ENCODE data around the gene PSMD8.
"Not testable (repeated sequence)": the region's sequence is repeated elsewhere in the genome, so short reads cannot be mapped to it uniquely, and the experiment has no call there.

The PSMD8 gene

GRCh38 chr19:38404858-38405257 lies 30.5 kb downstream of the PSMD8 start:
- Histone ChIP-seq H3K36me3 (ENCODE audit: control insufficient read depth, insufficient read depth, low read length) (peaks cover 3% of the 10 kb centered on the region), H3K4me3 (replicated peaks; ENCODE audit: low read depth, low read length) (no peak overlapping the region), H3K27me3 (replicated peaks; ENCODE audit: control insufficient read depth, insufficient read depth, low read length) (no peaks in the 10 kb centered on the region)
- DNase-seq (ENCODE audit: extremely low read depth, insufficient read length) = no peak
- no peak for TF ChIP-seq CTCF (IDR thresholded peaks at IDR 0.05; ENCODE audit: insufficient read depth, low read length, poor library complexity, severe bottlenecking)

GRCh38 chr19:38405276-38405675 lies 30.9 kb downstream of the PSMD8 start:
- no peaks in the 10 kb centered on the region for H3K27me3 ChIP-seq (replicated peaks; ENCODE audit: control insufficient read depth, insufficient read depth, low read length)
- DNase-seq (ENCODE audit: extremely low read depth, insufficient read length) = no peak
- TF ChIP-seq CTCF (IDR thresholded peaks at IDR 0.05; ENCODE audit: insufficient read depth, low read length, poor library complexity, severe bottlenecking) = no peak
- H3K36me3 ChIP-seq (ENCODE audit: control insufficient read depth, insufficient read depth, low read length) = peaks cover 3% of the 10 kb centered on the region
- no peak overlapping the region for H3K4me3 ChIP-seq (replicated peaks; ENCODE audit: low read depth, low read length)

- no peaks in the 10 kb centered on the region for H3K27me3 ChIP-seq (replicated peaks; ENCODE audit: control insufficient read depth, insufficient read depth, low read length)
- H3K4me3 ChIP-seq (replicated peaks; ENCODE audit: low read depth, low read length) = no peak overlapping the region
- DNase-seq (ENCODE audit: extremely low read depth, insufficient read length) = no peak
- TF ChIP-seq CTCF (IDR thresholded peaks at IDR 0.05; ENCODE audit: insufficient read depth, low read length, poor library complexity, severe bottlenecking) = no peak
- H3K36me3 ChIP-seq (ENCODE audit: control insufficient read depth, insufficient read depth, low read length) = peaks cover 3% of the 10 kb centered on the region
These were observed 35.3 kb downstream of the PSMD8 start for GRCh38 chr19:38409631-38410133.

- H3K4me3 ChIP-seq (replicated peaks; ENCODE audit: low read depth, low read length); H3K36me3 ChIP-seq (ENCODE audit: control insufficient read depth, insufficient read depth, low read length); H3K27me3 ChIP-seq (replicated peaks; ENCODE audit: control insufficient read depth, insufficient read depth, low read length); DNase-seq (ENCODE audit: extremely low read depth, insufficient read length): not testable (repeated sequence)
These were observed 36.0 kb downstream of the PSMD8 start for GRCh38 chr19:38410407-38410806.

- Histone ChIP-seq H3K4me3 (replicated peaks; ENCODE audit: low read depth, low read length) (no peak overlapping the region), H3K27me3 (replicated peaks; ENCODE audit: control insufficient read depth, insufficient read depth, low read length) (no peaks in the 10 kb centered on the region), H3K36me3 (ENCODE audit: control insufficient read depth, insufficient read depth, low read length) (peaks cover 3% of the 10 kb centered on the region)
- DNase-seq (ENCODE audit: extremely low read depth, insufficient read length) = no peak
- no peak for TF ChIP-seq CTCF (IDR thresholded peaks at IDR 0.05; ENCODE audit: insufficient read depth, low read length, poor library complexity, severe bottlenecking)
These were observed 36.8 kb downstream of the PSMD8 start for GRCh38 chr19:38411041-38411712.

- H3K27me3 ChIP-seq (replicated peaks; ENCODE audit: control insufficient read depth, insufficient read depth, low read length); DNase-seq (ENCODE audit: extremely low read depth, insufficient read length); H3K36me3 ChIP-seq (ENCODE audit: control insufficient read depth, insufficient read depth, low read length); H3K4me3 ChIP-seq (replicated peaks; ENCODE audit: low read depth, low read length): not testable (repeated sequence)
These were observed 37.5 kb downstream of the PSMD8 start for GRCh38 chr19:38411898-38412297.

- DNase-seq (ENCODE audit: extremely low read depth, insufficient read length) = no peak
- TF ChIP-seq CTCF (IDR thresholded peaks at IDR 0.05; ENCODE audit: insufficient read depth, low read length, poor library complexity, severe bottlenecking) = no peak
- no peaks in the 10 kb centered on the region for H3K27me3 ChIP-seq (replicated peaks; ENCODE audit: control insufficient read depth, insufficient read depth, low read length)
- H3K36me3 ChIP-seq (ENCODE audit: control insufficient read depth, insufficient read depth, low read length) = no peaks in the 10 kb centered on the region
- no peak overlapping the region for H3K4me3 ChIP-seq (replicated peaks; ENCODE audit: low read depth, low read length)
These were observed 38.1 kb downstream of the PSMD8 start for GRCh38 chr19:38412491-38412890.

Measured in GM06990 (cell line).